IMR-90 (cell line): ENCODE measurements around the gene ADM. TPM values are rescaled to one million over a fixed set of nuclear protein-coding genes. Genes with fewer than 3 reads are reported as not detected.

ENCODE experiments used
- ATAC-seq: fragments of 200-7000 bp; cut with Tn5 transposase; 2 replicates; pipeline ENCODE4 v1.9.1; 2020; ENCODE audit warnings: low read depth, mild to moderate bottlenecking, moderate library complexity
- BruUV-seq: library from RNA; stranded (reverse); fragments of 400-500 nt; replicated peaks from 2 replicates; lab custom pipeline; 2021; lab: Mats Ljungman, UMichigan
- CTCF ChIA-PET: fragments of 300-600 bp; formaldehyde crosslinking; extraction: SDS; loops from one replicate; lab custom pipeline; 2021; ENCODE audit warnings: antibody characterized with exemption; lab: Yijun Ruan, JAX
- POLR2A ChIA-PET: fragments of 300-600 bp; sonication (Branson Sonifier 250); formaldehyde crosslinking; loops from one replicate; lab custom pipeline; 2022; ENCODE audit warnings: antibody characterized with exemption; ENCODE audit not compliant: unreplicated experiment; lab: Charles Lee
- DNase-seq: peaks from one replicate; pipeline ENCODE4 v3.0.0; 2013
- H2AFZ ChIP-seq: replicated peaks from 2 replicates; pipeline ENCODE3; 2013; ENCODE audit warnings: low read length, mild to moderate bottlenecking; ENCODE audit not compliant: poor library complexity
- H2AK5ac ChIP-seq: 2 replicates; pipeline ENCODE4 v1.6.1; 2013; ENCODE audit warnings: low read depth, low read length, inconsistent platforms
- H2AK9ac ChIP-seq: replicated peaks from 2 replicates; pipeline ENCODE3; 2013; ENCODE audit warnings: mild to moderate bottlenecking, low read depth, low read length, moderate library complexity; ENCODE audit not compliant: poor library complexity
- H2BK120ac ChIP-seq: 2 replicates; pipeline ENCODE4 v1.6.1; 2013; ENCODE audit warnings: low read depth, low read length, inconsistent platforms
- H2BK15ac ChIP-seq: 3 replicates; pipeline ENCODE4 v1.6.1; 2013; ENCODE audit warnings: low read depth, low read length, inconsistent platforms
- H2BK20ac ChIP-seq: 2 replicates; pipeline ENCODE4 v1.6.1; 2013; ENCODE audit warnings: low read depth, mild to moderate bottlenecking, inconsistent platforms, low read length, moderate library complexity
- H2BK5ac ChIP-seq: 2 replicates; pipeline ENCODE4 v1.6.1; 2013; ENCODE audit warnings: mild to moderate bottlenecking, low read depth, low read length, inconsistent platforms; ENCODE audit not compliant: poor library complexity, severe bottlenecking
- H3K14ac ChIP-seq: replicated peaks from 2 replicates; pipeline ENCODE4 v1.6.1; 2013; ENCODE audit warnings: low read depth, low read length, inconsistent platforms
- H3K18ac ChIP-seq: 2 replicates; pipeline ENCODE4 v1.6.1; 2013; ENCODE audit warnings: low read depth, low read length, control low read depth
- H3K23ac ChIP-seq: 2 replicates; pipeline ENCODE4 v1.6.1; 2013; ENCODE audit warnings: low read depth, low read length, inconsistent platforms
- H3K27ac ChIP-seq: 2 replicates; pipeline ENCODE4 v1.5.1; 2013; ENCODE audit warnings: mild to moderate bottlenecking, control low read depth, low read length; ENCODE audit not compliant: insufficient read depth
- H3K27me3 ChIP-seq: 2 replicates; pipeline ENCODE4 v1.6.1; 2013; ENCODE audit warnings: low read length; ENCODE audit not compliant: control insufficient read depth, insufficient read depth
- H3K36me3 ChIP-seq: 2 replicates; pipeline ENCODE4 v1.6.1; 2013; ENCODE audit warnings: low read length, mixed read lengths; ENCODE audit not compliant: control insufficient read depth, insufficient read depth
- H3K4ac ChIP-seq: 2 replicates; pipeline ENCODE4 v1.6.1; 2013; ENCODE audit warnings: low read depth, low read length, inconsistent platforms
- H3K4me1 ChIP-seq: 2 replicates; pipeline ENCODE4 v1.6.1; 2013; ENCODE audit warnings: low read length, mixed read lengths; ENCODE audit not compliant: control insufficient read depth, insufficient read depth
- H3K4me2 ChIP-seq: 2 replicates; pipeline ENCODE4 v1.6.1; 2013; ENCODE audit warnings: low read depth, mild to moderate bottlenecking, control low read depth, low read length, moderate library complexity
- H3K4me3 ChIP-seq: 2 replicates; pipeline ENCODE4 v1.5.1; 2013; ENCODE audit warnings: low read depth, mild to moderate bottlenecking, control low read depth, low read length, moderate library complexity; ENCODE audit not compliant: insufficient read depth
- H3K56ac ChIP-seq: 2 replicates; pipeline ENCODE4 v1.6.1; 2013; ENCODE audit warnings: low read length, inconsistent platforms; ENCODE audit not compliant: insufficient read depth; ENCODE audit errors: extremely low read depth
- H3K79me1 ChIP-seq, 2 experiments: 2 replicates each; pipeline ENCODE4 v1.6.1; 2013; ENCODE audit warnings: low read length in 2 of 2, inconsistent platforms in 1 of 2, low read depth in 1 of 2
- H3K9ac ChIP-seq: 2 replicates; pipeline ENCODE4 v1.6.1; 2013; ENCODE audit warnings: low read depth, low read length, control low read depth
- H3K9me1 ChIP-seq: 2 replicates; pipeline ENCODE4 v1.6.1; 2013; ENCODE audit warnings: low read length, inconsistent platforms; ENCODE audit not compliant: insufficient read depth
- H3K9me3 ChIP-seq: 2 replicates; pipeline ENCODE4 v1.6.1; 2013; ENCODE audit warnings: low read length; ENCODE audit not compliant: control insufficient read depth, insufficient read depth
- H4K20me1 ChIP-seq: 2 replicates; pipeline ENCODE4 v1.6.1; 2013; ENCODE audit warnings: low read length, inconsistent platforms; ENCODE audit not compliant: insufficient read depth
- H4K5ac ChIP-seq: 2 replicates; pipeline ENCODE4 v1.6.1; 2013; ENCODE audit warnings: mild to moderate bottlenecking, low read depth, low read length, control low read depth
- H4K8ac ChIP-seq, 2 experiments: 2 replicates each; pipeline ENCODE4 v1.6.1; 2013; ENCODE audit warnings: low read depth in 2 of 2, low read length in 2 of 2, control low read depth in 1 of 2, inconsistent platforms in 1 of 2
- H4K91ac ChIP-seq: 2 replicates; pipeline ENCODE4 v1.6.1; 2013; ENCODE audit warnings: low read depth, low read length, inconsistent platforms; ENCODE audit not compliant: insufficient read depth
- BHLHE40 ChIP-seq: fragments of 150-350 bp; IDR thresholded peaks from 2 replicates; pipeline ENCODE4 v1.6.1; 2016; ENCODE audit warnings: mild to moderate bottlenecking, low read depth, low read length
- CEBPB ChIP-seq: IDR thresholded peaks from 2 replicates; pipeline ENCODE4 v1.6.1; 2012; ENCODE audit warnings: low read depth, low read length, improper control_type of control experiment
- CHD1 ChIP-seq: IDR thresholded peaks from 2 replicates; pipeline ENCODE4 v1.6.1; 2012; ENCODE audit warnings: low read depth, low read length, improper control_type of control experiment
- FOS ChIP-seq: fragments of 150-350 bp; IDR thresholded peaks from 2 replicates; pipeline ENCODE4 v1.6.1; 2016; ENCODE audit warnings: low read depth, low read length
- MAFK ChIP-seq: IDR thresholded peaks from 2 replicates; pipeline ENCODE4 v1.6.1; 2012; ENCODE audit warnings: low read depth, low read length, improper control_type of control experiment
- MAZ ChIP-seq: IDR thresholded peaks from 2 replicates; pipeline ENCODE4 v1.6.1; 2012; ENCODE audit warnings: low read depth, mild to moderate bottlenecking, low read length, improper control_type of control experiment, moderate library complexity, borderline replicate concordance
- MXI1 ChIP-seq: IDR thresholded peaks from 2 replicates; pipeline ENCODE4 v1.6.1; 2012; ENCODE audit warnings: low read depth, mild to moderate bottlenecking, low read length, moderate library complexity, borderline replicate concordance
- NFE2L2 ChIP-seq: fragments of 150-350 bp; IDR thresholded peaks from 2 replicates; pipeline ENCODE4 v1.6.1; 2016; ENCODE audit warnings: low read depth, mild to moderate bottlenecking, low read length
- POLR2A ChIP-seq: IDR thresholded peaks from 2 replicates; pipeline ENCODE4 v1.6.1; 2012; ENCODE audit warnings: mild to moderate bottlenecking, low read depth, low read length
- RAD21 ChIP-seq: IDR thresholded peaks from 2 replicates; pipeline ENCODE4 v1.6.1; 2012; ENCODE audit warnings: low read length, improper control_type of control experiment
- RCOR1 ChIP-seq: IDR thresholded peaks from 2 replicates; pipeline ENCODE4 v1.6.1; 2012; ENCODE audit warnings: mild to moderate bottlenecking, low read length, improper control_type of control experiment; ENCODE audit not compliant: insufficient replicate concordance
- RFX5 ChIP-seq: IDR thresholded peaks from 2 replicates; pipeline ENCODE4 v1.8.0; 2012; ENCODE audit warnings: low read depth, mild to moderate bottlenecking, low read length, moderate library complexity
- SMC3 ChIP-seq: fragments of 150-350 bp; IDR thresholded peaks from 2 replicates; pipeline ENCODE4 v1.6.1; 2016; ENCODE audit warnings: low read depth, mild to moderate bottlenecking, antibody characterized with exemption, low read length, moderate library complexity
- dilution Hi-C: fragments of 300-500 bp; cut with HindIII; formaldehyde crosslinking; loops from one replicate; pipeline ENCODE4 v1.14.3; 2018; ENCODE audit warnings: low sequenced_read_pairs; ENCODE audit not compliant: unreplicated experiment
- in situ Hi-C: fragments of 300-500 bp; cut with MboI; formaldehyde crosslinking; loops from 3 replicates; pipeline ENCODE4 v1.14.3; 2019; ENCODE audit warnings: low sequenced_read_pairs, inconsistent platforms, mixed read lengths
- intact Hi-C: fragments of 100-400 bp; cut with micrococcal nuclease; formaldehyde crosslinking; loops from 2 replicates; pipeline ENCODE4 v1.10.0; 2022
- polyA plus RNA-seq, 3 experiments: library from polyadenylated mRNA; depleted of rRNA; stranded (reverse); fragments of >200 nt; gene quantifications; 2 replicates each; pipeline ENCODE4 v1.2.3, GENCODE V29; 2012; ENCODE audit warnings: low replicate concordance in 1 of 3
- total RNA-seq: library from RNA; depleted of rRNA; stranded (reverse); fragments of >200 nt; gene quantifications from 2 replicates; pipeline ENCODE4 v1.2.3, GENCODE V29; 2012
- TF ChIP-seq, protein P1 (sequence below): fragments of 150-350 bp; IDR thresholded peaks from 2 replicates; pipeline ENCODE4 v1.6.1; 2017; ENCODE audit warnings: mild to moderate bottlenecking, antibody characterized with exemption, low read length, low read depth
- TF ChIP-seq, protein P2 (sequence below): conservative IDR thresholded peaks from 2 replicates; pipeline ENCODE4 v1.5.1; 2012; ENCODE audit warnings: mild to moderate bottlenecking, low read depth, low read length, improper control_type of control experiment
- TF ChIP-seq, protein P3 (sequence below): fragments of 150-350 bp; IDR thresholded peaks from 2 replicates; pipeline ENCODE4 v1.6.1; 2016; ENCODE audit warnings: low read depth, mild to moderate bottlenecking, low read length, moderate library complexity, borderline replicate concordance

Gene ADM
- total and polyA plus RNA-seq, 2 of the 4 experiments (the other 2 are of a cell fraction) = 357 to 559 TPM

DNA sequence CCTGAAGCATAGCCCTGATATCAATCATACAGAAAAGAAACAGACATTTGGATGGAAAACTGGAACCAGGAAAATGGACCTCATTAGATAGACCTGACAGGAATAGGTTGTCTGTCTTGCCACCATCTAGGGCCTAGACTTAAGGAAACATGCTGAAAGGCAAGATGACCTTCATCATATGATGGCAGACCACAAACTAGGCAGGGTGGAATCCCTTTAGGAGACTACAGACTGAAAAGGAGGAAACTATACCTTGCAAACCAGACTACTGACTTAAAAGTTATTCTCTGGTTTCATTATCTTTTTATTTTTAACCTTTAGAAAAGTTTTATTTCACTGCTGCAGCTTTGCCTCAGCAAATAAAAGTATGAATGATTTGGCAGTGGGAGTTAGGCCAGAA lies 31.1 kb upstream of the ADM start:
- Histone ChIP-seq H2BK120ac (no peak overlapping the region), H3K4me2 (no peak overlapping the region), H2AK9ac (no peak overlapping the region), H3K4me3 (no peak overlapping the region), H3K14ac (peak overlapping the region; percentile 61), H3K9ac (no peak overlapping the region), H3K36me3 (no peaks in the 10 kb centered on the region), H3K18ac (no peak overlapping the region; the same call in 1 of the 2 replicates), H3K9me1 (peaks cover 3% of the 10 kb centered on the region; the same call in 1 of the 2 replicates), H4K5ac (peak overlapping the region; percentile 37; the same call in 1 of the 2 replicates), H2AFZ (no peak overlapping the region), H3K9me3 (no peaks in the 10 kb centered on the region), H3K56ac (no peak overlapping the region), H2AK5ac (no peak overlapping the region), H2BK20ac (no peak overlapping the region), H3K27ac (no peak overlapping the region), H4K91ac (no peak overlapping the region), H3K27me3 (no peaks in the 10 kb centered on the region), H3K4ac (no peak overlapping the region), H3K23ac (peak overlapping the region; percentile 88; the same call in 1 of the 2 replicates), H3K4me1 (peaks cover 8% of the 10 kb centered on the region), H4K8ac (no peak overlapping the region), H3K79me1 (peaks cover 7 to 59% of the 10 kb centered on the region in 2 experiments), H2BK5ac (no peak overlapping the region), H2BK15ac (no peak overlapping the region; the same call in 2 of the 3 replicates), H4K20me1 (peaks cover 5% of the 10 kb centered on the region; the same call in 1 of the 2 replicates)
- no peak for DNase-seq
- no TSS peak for BruUV-seq
- TF ChIP-seq SMC3 (no peak), RAD21 (no peak), MAZ (no peak), CHD1 (no peak), POLR2A (no peak), MXI1 (no peak), RFX5 (no peak), CEBPB (no peak), MAFK (no peak), RCOR1 (no peak), BHLHE40 (no peak), FOS (no peak), NFE2L2 (no peak)
- TF ChIP-seq, protein P1, sequence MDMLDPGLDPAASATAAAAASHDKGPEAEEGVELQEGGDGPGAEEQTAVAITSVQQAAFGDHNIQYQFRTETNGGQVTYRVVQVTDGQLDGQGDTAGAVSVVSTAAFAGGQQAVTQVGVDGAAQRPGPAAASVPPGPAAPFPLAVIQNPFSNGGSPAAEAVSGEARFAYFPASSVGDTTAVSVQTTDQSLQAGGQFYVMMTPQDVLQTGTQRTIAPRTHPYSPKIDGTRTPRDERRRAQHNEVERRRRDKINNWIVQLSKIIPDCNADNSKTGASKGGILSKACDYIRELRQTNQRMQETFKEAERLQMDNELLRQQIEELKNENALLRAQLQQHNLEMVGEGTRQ = no peak
- TF ChIP-seq, protein P2, sequence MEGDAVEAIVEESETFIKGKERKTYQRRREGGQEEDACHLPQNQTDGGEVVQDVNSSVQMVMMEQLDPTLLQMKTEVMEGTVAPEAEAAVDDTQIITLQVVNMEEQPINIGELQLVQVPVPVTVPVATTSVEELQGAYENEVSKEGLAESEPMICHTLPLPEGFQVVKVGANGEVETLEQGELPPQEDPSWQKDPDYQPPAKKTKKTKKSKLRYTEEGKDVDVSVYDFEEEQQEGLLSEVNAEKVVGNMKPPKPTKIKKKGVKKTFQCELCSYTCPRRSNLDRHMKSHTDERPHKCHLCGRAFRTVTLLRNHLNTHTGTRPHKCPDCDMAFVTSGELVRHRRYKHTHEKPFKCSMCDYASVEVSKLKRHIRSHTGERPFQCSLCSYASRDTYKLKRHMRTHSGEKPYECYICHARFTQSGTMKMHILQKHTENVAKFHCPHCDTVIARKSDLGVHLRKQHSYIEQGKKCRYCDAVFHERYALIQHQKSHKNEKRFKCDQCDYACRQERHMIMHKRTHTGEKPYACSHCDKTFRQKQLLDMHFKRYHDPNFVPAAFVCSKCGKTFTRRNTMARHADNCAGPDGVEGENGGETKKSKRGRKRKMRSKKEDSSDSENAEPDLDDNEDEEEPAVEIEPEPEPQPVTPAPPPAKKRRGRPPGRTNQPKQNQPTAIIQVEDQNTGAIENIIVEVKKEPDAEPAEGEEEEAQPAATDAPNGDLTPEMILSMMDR = no peak
- TF ChIP-seq, protein P3, sequence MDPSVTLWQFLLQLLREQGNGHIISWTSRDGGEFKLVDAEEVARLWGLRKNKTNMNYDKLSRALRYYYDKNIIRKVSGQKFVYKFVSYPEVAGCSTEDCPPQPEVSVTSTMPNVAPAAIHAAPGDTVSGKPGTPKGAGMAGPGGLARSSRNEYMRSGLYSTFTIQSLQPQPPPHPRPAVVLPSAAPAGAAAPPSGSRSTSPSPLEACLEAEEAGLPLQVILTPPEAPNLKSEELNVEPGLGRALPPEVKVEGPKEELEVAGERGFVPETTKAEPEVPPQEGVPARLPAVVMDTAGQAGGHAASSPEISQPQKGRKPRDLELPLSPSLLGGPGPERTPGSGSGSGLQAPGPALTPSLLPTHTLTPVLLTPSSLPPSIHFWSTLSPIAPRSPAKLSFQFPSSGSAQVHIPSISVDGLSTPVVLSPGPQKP = no peak
- ATAC-seq = no peak
- intact Hi-C loops = no loop called here
- dilution Hi-C loops = no loop called here
- POLR2A ChIA-PET = interaction anchor here (0.6 kb wide), 1 partner anchor 49 kb away, joined by 3 read pairs; no protein-coding TSS in a partner anchor
- CTCF ChIA-PET = interaction anchor here (0.6 kb wide), 2 partner anchors 13 to 136 kb away, joined by 3 to 5 read pairs; no protein-coding TSS in a partner anchor
- in situ Hi-C loops = no loop called here
